Astrocyte of the spinal cord (primary cell): Measurements from ENCODE around the gene LSM5.

Experiments used
- DNase-seq: peaks from one replicate; pipeline ENCODE4 v3.0.0; 2011; ENCODE audit warnings: low read depth, low spot score
- H3K4me3 ChIP-seq: 2 replicates; pipeline ENCODE4 v1.5.1; 2011; ENCODE audit warnings: low read depth, mild to moderate bottlenecking, low read length, moderate library complexity
- in situ Hi-C: cut with HindIII; loops from 2 replicates; pipeline ENCODE4 v1.10.0; 2017; ENCODE audit warnings: low sequenced_read_pairs
- TF ChIP-seq, protein P1 (sequence below): IDR thresholded peaks from 2 replicates; pipeline ENCODE4 v1.5.1; 2012; ENCODE audit warnings: low read depth, mild to moderate bottlenecking, low read length, inconsistent platforms

The LSM5 gene

DNA sequence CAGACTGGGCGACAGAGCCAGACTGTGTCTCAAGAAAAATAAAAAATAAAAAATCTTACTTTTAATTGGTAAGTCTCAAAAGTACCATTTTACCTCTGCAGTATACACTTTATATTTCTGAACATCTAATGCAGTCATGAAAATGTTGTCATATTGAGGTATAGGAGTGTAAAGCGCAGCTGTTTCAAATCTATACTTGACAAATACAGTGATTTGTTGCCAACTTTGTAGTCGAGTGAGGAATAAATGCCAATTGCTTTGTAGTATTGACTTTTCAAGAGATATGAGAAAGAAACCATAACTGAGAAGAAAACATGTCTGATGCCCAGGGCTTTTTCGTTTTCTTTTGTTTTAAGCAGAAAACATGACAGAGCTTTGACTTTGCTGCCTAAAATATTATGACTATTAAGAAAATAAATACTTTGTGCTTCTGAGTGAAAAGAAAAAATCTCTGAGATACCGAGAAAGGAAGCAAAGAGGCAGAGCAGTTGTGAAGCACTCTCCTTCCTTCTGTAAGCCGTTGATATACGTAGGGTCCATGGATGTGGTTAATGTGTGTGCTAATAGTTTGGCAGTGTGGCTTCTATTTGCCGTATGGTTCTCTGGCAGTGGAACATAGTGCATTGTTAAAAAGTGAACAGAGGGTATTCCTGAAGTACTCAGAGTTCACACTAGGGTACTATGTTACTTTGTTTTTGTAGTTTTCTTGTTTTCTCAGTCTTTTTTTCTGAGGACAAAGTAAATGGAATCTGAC lies 43.3 kb upstream of the LSM5 start:
- TF ChIP-seq, protein P1, sequence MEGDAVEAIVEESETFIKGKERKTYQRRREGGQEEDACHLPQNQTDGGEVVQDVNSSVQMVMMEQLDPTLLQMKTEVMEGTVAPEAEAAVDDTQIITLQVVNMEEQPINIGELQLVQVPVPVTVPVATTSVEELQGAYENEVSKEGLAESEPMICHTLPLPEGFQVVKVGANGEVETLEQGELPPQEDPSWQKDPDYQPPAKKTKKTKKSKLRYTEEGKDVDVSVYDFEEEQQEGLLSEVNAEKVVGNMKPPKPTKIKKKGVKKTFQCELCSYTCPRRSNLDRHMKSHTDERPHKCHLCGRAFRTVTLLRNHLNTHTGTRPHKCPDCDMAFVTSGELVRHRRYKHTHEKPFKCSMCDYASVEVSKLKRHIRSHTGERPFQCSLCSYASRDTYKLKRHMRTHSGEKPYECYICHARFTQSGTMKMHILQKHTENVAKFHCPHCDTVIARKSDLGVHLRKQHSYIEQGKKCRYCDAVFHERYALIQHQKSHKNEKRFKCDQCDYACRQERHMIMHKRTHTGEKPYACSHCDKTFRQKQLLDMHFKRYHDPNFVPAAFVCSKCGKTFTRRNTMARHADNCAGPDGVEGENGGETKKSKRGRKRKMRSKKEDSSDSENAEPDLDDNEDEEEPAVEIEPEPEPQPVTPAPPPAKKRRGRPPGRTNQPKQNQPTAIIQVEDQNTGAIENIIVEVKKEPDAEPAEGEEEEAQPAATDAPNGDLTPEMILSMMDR, result no peak
- in situ Hi-C loops, result no loop called here
- DNase-seq, result peak; percentile 30
- no peak overlapping the region for H3K4me3 ChIP-seq

DNA sequence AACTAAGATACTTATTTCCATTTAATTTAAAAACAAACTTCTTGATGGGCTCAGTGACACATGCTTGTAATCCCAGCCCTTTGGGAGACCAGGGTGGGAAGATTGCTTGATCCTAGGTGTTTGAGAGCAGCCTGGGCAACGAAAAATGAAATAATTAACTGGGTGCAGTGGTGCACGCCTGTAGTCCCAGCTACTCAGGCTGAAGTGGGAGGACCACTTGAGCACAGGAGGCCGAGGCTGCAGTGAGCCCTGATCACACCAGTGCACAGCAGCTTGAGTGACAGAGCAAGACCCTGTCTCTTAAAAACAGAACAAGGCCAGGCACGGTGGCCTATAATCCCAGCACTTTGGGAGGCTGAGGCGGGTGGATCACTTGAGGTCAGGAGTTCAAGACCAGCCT lies 42.5 kb upstream of the LSM5 start:
- no peak for DNase-seq

DNA sequence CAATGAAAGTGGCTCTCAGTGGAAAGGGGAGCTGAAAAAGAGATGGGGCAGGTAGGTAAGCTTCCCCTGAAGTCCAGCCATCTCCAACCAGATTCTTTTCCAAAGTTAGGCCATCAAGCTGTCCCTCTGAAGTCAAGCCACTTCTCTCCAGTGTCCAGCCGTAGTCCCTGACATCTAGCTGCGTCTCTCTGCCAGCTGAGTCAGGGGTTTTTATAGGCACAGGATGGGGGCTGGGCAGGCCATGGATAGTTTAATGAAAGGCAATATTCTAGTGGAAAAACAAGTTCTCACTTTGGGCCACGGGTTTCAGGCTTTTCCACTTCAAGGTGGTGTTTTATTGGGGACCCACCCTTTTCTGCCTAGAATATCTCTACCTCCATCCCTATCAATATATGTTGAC lies 41.9 kb upstream of the LSM5 start:
- DNase-seq, result no peak
- H3K4me3 ChIP-seq, result no peak overlapping the region
- TF ChIP-seq, protein P1, result no peak
- in situ Hi-C loops, result no loop called here

More for the DNA sequence above, 42.5 kb upstream of the LSM5 start:
- no peak overlapping the region for H3K4me3 ChIP-seq
- in situ Hi-C loops, result no loop called here
- TF ChIP-seq, protein P1, result no peak

DNA sequence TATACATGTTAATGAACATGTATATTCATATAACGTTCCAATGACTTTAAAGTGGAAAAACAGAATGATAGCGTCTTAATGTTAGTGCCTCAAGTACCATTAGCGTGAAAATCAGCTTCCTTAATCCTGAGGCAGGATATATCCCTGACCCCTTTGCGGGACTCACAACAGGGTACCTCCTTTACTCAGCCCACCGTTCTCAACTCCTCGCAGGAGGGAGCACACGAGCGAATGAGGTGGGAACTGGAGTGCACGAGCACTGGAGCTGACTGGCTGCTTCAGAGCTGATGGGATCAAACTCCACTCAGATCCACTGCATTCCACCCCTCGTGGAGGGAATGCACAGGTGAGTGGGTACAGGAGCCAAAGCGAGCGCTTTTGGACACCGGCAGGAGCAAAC lies 41.2 kb upstream of the LSM5 start:
- in situ Hi-C loops, result no loop called here
- no peak for DNase-seq
- TF ChIP-seq, protein P1, result no peak
- no peak overlapping the region for H3K4me3 ChIP-seq

DNA sequence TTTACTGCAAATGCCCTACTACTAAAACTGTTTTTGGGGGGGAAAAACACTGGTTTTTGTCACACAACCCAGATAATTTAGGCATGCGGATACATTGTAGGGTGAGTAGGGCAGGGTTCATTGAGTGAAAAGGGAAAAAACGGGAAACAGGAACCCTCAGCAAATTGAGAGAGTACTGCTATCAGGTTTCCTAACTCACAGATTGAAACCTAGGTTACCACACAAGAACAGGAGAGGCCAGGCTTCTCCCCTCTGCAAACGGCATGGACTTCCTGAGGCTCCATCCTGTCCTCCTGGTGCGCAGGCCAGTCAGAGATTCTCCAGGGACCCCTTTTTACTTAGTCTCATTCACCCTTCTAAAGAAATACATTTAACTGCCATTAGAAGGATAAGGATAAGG lies 35.7 kb upstream of the LSM5 start:
- in situ Hi-C loops, result no loop called here
- TF ChIP-seq, protein P1, result no peak
- H3K4me3 ChIP-seq, result no peak overlapping the region
- DNase-seq, result no peak

DNA sequence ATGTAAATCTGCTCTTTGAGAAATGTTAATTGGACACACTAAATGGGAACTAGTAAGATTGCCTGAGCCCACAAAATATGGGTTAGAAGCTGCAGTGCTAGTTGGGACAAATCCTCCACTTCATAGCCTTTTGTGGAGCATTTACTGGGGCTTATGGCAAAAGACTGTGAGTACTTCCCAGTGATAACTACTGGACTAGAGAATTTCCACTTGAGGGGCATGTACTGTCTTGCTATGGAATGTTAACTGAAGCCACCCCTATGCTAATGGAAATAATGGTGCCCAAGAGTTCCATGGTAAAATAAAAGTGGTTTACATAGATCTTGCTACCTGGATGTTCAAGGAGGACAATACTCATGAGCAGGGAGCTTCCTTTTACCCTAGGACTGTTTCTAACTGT lies 34.5 kb upstream of the LSM5 start:
- TF ChIP-seq, protein P1, result no peak
- no peak for DNase-seq
- in situ Hi-C loops, result no loop called here
- H3K4me3 ChIP-seq, result no peak overlapping the region
